Effector CD4-positive, alpha-beta T cell (primary cell): Measurements from ENCODE around the gene TCF21.
"Not testable (repeated sequence)": the region's sequence is repeated elsewhere in the genome, so short reads cannot be mapped to it uniquely, and the experiment has no call there.

Source experiments
- DNase-seq: peaks from one replicate; pipeline ENCODE4 v3.0.0-alpha.2; 2020

TCF21 gene

GRCh38 chr6:133936352-133936751, 47.4 kb downstream of the TCF21 start:
- DNase-seq, result not testable (repeated sequence)

DNA sequence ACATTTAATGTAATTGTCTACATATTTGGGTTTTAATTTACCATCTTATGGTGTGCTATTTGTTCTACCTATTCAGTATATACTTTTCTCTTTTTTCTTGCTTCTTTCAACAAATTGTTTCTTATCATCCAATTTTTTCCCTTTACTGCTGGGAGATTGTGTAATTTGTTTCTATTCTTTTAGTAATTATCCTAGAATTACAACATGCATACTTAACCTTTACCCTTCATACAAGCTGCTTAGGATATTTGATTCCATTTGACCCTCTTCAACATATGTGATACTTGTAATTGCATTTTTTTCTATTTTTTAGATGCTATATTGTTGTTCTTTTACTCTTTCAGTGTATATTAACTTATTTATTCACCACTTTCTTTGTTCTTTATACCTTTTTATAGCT, 49.0 kb downstream of the TCF21 start:
- DNase-seq, result no peak

- DNase-seq, result no peak
Observed at GRCh38 chr6:133938533-133938932, 49.6 kb downstream of the TCF21 start.

DNA sequence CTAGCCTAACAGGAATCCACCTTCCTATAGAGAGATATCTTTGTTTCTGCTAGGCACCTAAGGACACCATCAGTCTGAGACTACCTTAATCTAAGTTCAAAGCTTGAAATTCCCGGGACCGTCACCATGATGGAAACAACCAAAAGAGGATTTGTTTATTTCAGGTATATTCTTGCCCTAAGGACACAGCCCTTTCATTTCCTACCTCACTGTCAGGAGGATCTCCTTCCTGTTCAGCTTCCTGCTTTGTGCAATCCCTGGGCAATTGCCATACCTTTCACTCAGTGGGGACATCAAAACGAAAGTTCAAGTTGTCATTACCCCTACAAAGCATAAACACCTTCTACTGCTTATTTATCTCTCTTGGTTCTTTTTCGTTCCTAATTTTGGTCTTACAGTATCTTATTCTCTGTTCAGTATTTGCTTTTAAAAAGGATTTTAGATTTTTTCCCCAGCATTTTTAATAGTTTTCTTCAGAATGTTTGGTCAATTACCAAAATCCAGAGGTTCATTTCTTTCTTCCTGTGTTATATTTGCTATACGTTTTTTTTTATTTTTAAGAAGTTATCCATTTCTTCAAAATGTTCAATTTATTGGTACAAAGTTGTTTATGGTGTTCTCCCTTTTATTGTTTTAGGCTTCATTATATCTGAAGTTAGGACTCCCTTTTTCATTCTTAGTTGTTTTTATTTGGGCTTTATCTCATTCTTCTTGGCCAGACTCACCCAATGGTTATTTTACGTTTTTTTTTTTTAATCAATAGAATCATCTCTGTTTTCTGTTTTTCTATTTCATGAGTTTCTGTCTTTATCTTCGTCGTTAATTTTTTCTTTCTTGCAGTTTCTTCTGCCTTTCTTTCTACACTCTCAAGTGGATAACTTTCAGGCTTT, 51.1 kb downstream of the TCF21 start:
- no peak for DNase-seq
